Activated CD8-positive, alpha-beta T cell treated with anti-CD3 and anti-CD28 coated beads for 36 hours (primary cell): ENCODE measurements around the gene MACROD2. TPM values are rescaled to one million over a fixed set of nuclear protein-coding genes. Genes with fewer than 3 reads are reported as not detected.

ENCODE experiments used
- ATAC-seq: fragments of 200-7000 bp; cut with Tn5 transposase; one replicate; pipeline ENCODE4 v1.10.0; 2021; ENCODE audit warnings: mild to moderate bottlenecking, moderate library complexity
- CTCF ChIA-PET: fragments of 350-600 bp; sonication (Branson Sonifier 250); formaldehyde crosslinking; loops from one replicate; lab custom pipeline; 2021; ENCODE audit warnings: antibody characterized with exemption; lab: Charles Lee
- POLR2A ChIA-PET: fragments of 350-600 bp; sonication (Branson Sonifier 250); formaldehyde crosslinking; loops from one replicate; lab custom pipeline; 2021; ENCODE audit warnings: antibody characterized with exemption; lab: Charles Lee
- DNase-seq: peaks from one replicate; pipeline ENCODE4 v3.0.0-alpha.2; 2020
- H3K27ac Mint-ChIP-seq: one replicate; pipeline ENCODE4 v1.8.0; 2021; ENCODE audit warnings: mild to moderate bottlenecking, mixed read lengths
- H3K27me3 Mint-ChIP-seq: one replicate; pipeline ENCODE4 v1.8.0; 2021; ENCODE audit warnings: mixed read lengths
- H3K36me3 Mint-ChIP-seq: one replicate; pipeline ENCODE4 v1.8.0; 2021; ENCODE audit warnings: low read depth, mixed read lengths
- H3K4me1 Mint-ChIP-seq: one replicate; pipeline ENCODE4 v1.8.0; 2021; ENCODE audit warnings: low read depth, mixed read lengths
- H3K4me3 Mint-ChIP-seq: one replicate; pipeline ENCODE4 v1.8.0; 2021; ENCODE audit warnings: mild to moderate bottlenecking, moderate library complexity, mixed read lengths
- H3K9me3 Mint-ChIP-seq: one replicate; pipeline ENCODE4 v1.8.0; 2021; ENCODE audit warnings: mixed read lengths
- CTCF ChIP-seq: fragments of 200-600 bp; IDR thresholded peaks from one replicate; pipeline ENCODE4 v1.8.0; 2022; ENCODE audit warnings: antibody characterized with exemption, mild to moderate bottlenecking
- intact Hi-C: fragments of 100-400 bp; cut with micrococcal nuclease; formaldehyde crosslinking; loops from one replicate; pipeline ENCODE4 v1.10.0; 2022
- total RNA-seq, 2 experiments: library from RNA; stranded (reverse); gene quantifications; one replicate each; pipeline ENCODE4 v1.2.3, GENCODE V29; 2021

Gene MACROD2
- total RNA-seq, 2 experiments from 2014 or later = not detected

GRCh38 chr20:14773486-14773885, 778.2 kb downstream of the MACROD2 start:
- Mint-ChIP-seq H3K27me3 (no peaks in the 10 kb centered on the region), H3K36me3 (no peaks in the 10 kb centered on the region), H3K9me3 (peaks cover 4% of the 10 kb centered on the region), H3K4me1 (no peaks in the 10 kb centered on the region), H3K27ac (no peak overlapping the region), H3K4me3 (no peak overlapping the region)
- intact Hi-C loops = no loop called here
- no peak for ATAC-seq
- CTCF ChIA-PET = no interaction called here
- TF ChIP-seq CTCF = no peak
- POLR2A ChIA-PET = no interaction called here
- DNase-seq = no peak

GRCh38 chr20:14775778-14776177, 780.5 kb downstream of the MACROD2 start:
- H3K4me1 Mint-ChIP-seq = no peaks in the 10 kb centered on the region
- intact Hi-C loops = no loop called here
- ChIA-PET POLR2A (no interaction called here), CTCF (no interaction called here)
- no peak for TF ChIP-seq CTCF
- H3K36me3 Mint-ChIP-seq = no peaks in the 10 kb centered on the region
- H3K27ac Mint-ChIP-seq = no peak overlapping the region
- H3K27me3 Mint-ChIP-seq = no peaks in the 10 kb centered on the region
- ATAC-seq (no peak), DNase-seq (no peak)
- H3K9me3 Mint-ChIP-seq = peaks cover 4% of the 10 kb centered on the region
- H3K4me3 Mint-ChIP-seq = no peak overlapping the region

- POLR2A ChIA-PET = no interaction called here
- CTCF ChIA-PET = no interaction called here
- intact Hi-C loops = no loop called here
- no peak for ATAC-seq
- Mint-ChIP-seq H3K4me1 (no peaks in the 10 kb centered on the region), H3K27ac (no peak overlapping the region), H3K27me3 (no peaks in the 10 kb centered on the region), H3K9me3 (peaks cover 4% of the 10 kb centered on the region), H3K4me3 (no peak overlapping the region), H3K36me3 (no peaks in the 10 kb centered on the region)
- no peak for TF ChIP-seq CTCF
- no peak for DNase-seq
Observed at GRCh38 chr20:14777591-14777990, 782.3 kb downstream of the MACROD2 start.

DNA sequence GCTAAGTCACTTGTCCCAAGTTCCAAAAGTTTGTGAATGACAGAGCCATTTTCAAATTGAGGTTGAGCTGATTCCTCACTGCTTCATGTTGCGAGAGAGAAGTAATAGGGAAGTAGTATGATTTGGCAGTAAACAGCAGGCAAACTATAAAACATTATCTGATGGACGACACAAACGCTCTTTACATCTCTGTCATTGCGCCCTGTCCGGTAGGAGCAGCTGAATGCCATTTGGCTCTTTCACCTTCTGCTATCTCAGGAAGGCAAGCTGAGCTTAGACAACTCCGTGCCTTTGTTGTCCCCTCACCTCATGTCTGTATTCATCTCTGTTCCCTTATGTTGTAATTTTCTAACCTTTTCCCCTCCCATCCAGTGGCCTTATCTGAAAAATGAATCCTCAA, 782.8 kb downstream of the MACROD2 start:
- no peak overlapping the region for H3K4me3 Mint-ChIP-seq
- ATAC-seq (no peak), DNase-seq (no peak)
- intact Hi-C loops = no loop called here
- ChIA-PET POLR2A (no interaction called here), CTCF (no interaction called here)
- no peaks in the 10 kb centered on the region for H3K27me3 Mint-ChIP-seq
- H3K36me3 Mint-ChIP-seq = no peaks in the 10 kb centered on the region
- H3K9me3 Mint-ChIP-seq = peaks cover 5% of the 10 kb centered on the region
- H3K4me1 Mint-ChIP-seq = no peaks in the 10 kb centered on the region
- H3K27ac Mint-ChIP-seq = no peak overlapping the region
- no peak for TF ChIP-seq CTCF

- ChIA-PET POLR2A (interaction anchor here (0.7 kb wide), 1 partner anchor 233 kb away, joined by 3 read pairs; no protein-coding TSS in a partner anchor), CTCF (no interaction called here)
- DNase-seq (no peak), ATAC-seq (no peak)
- Mint-ChIP-seq H3K4me1 (no peaks in the 10 kb centered on the region), H3K27me3 (no peaks in the 10 kb centered on the region), H3K4me3 (no peak overlapping the region), H3K27ac (no peak overlapping the region), H3K9me3 (peaks cover 5% of the 10 kb centered on the region), H3K36me3 (no peaks in the 10 kb centered on the region)
- TF ChIP-seq CTCF = no peak
- intact Hi-C loops = no loop called here
Observed at GRCh38 chr20:14778875-14779274, 783.6 kb downstream of the MACROD2 start.
